ENCODE results near the gene MOSPD3. TPM values are rescaled to one million over a fixed set of nuclear protein-coding genes. Genes with fewer than 3 reads are reported as not detected.

The MOSPD3 gene
- total and polyA plus RNA-seq, 2 of the 13 experiments (the other 11 are each of a cell fraction or from before 2014, with no cell fraction given), result 7.6 to 8.8 TPM

DNA sequence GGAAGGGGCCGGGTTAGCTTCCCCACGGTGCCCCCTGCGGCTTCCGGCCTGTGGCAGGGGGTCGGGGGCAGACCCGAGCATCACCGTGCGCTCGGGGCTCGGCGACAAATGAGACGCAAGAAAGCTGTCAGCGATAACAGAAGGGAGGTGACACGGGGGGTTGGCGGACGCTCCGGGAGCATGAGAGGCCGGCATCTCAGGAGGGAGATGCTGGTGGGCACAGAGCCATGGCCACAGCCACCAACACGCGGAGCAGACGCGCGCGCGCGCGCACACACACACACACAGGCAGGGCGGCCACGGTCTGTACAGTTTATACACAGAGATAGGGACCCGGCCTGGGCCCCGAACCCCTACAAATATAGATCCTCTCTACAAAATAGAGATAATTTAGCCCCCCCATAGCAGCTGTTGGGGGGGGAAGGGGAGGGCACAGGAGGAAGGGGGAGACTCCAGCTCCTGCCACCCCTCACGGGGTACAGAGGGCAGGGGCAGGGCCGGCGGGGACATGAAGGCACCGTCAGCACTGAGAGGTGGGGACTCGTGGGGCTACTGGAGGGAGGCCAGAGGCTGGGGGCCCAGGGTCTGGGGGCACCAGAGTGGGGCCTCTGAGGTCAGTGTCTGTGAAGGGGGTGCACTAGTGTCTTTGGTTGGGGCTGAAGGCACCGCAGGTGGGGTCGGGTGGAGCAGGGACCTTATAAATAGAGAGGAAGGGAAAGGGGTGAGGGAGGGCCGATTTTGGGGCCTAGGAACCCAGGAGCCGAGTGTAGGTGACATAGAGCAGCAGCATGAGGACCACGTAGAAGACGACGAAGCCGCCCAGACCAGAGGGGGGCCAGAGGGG, 37.8 kb upstream of the MOSPD3 start (continued):
- TF ChIP-seq HNRNPL (IDR thresholded peaks at IDR 0.05; ENCODE audit: low read depth, low read length) (peak; percentile 13; the same call in 1 of the 2 replicates), ATF7 (IDR thresholded peaks at IDR 0.05) (no peak), ATF7 (CRISPR knock-in tag; IDR thresholded peaks at IDR 0.05) (no peak), KDM1A (CRISPR knock-in tag; IDR thresholded peaks at IDR 0.05) (no peak), AGO2 (optimal IDR thresholded peaks at IDR 0.05; ENCODE audit: low read depth, low read length) (peak; percentile 96), NR2F6 (IDR thresholded peaks at IDR 0.05) (no peak), NR2F6 (CRISPR knock-in tag; IDR thresholded peaks at IDR 0.05) (no peak), CREBL2 (CRISPR knock-in tag; IDR thresholded peaks at IDR 0.05; ENCODE audit: borderline replicate concordance) (no peak), ZNF362 (CRISPR knock-in tag; IDR thresholded peaks at IDR 0.05; ENCODE audit: borderline replicate concordance) (no peak), RFX5 (IDR thresholded peaks at IDR 0.05; ENCODE audit: low read depth, low read length) (no peak), HIC2 (CRISPR knock-in tag; IDR thresholded peaks at IDR 0.05; ENCODE audit: low read depth) (no peak), KLF12 (CRISPR knock-in tag; IDR thresholded peaks at IDR 0.05; ENCODE audit: borderline replicate concordance) (no peak), ZNF749 (CRISPR knock-in tag; IDR thresholded peaks at IDR 0.05; ENCODE audit: borderline replicate concordance) (no peak), POLR2G (IDR thresholded peaks at IDR 0.05; ENCODE audit: low read depth, low read length) (peak; percentile 25; the same call in 1 of the 2 replicates), PHF20 (CRISPR knock-in tag; IDR thresholded peaks at IDR 0.05) (no peak), ZNF558 (CRISPR knock-in tag; IDR thresholded peaks at IDR 0.05; ENCODE audit: borderline replicate concordance) (no peak), ZNF3 (CRISPR knock-in tag; IDR thresholded peaks at IDR 0.05) (no peak), ZNF281 (CRISPR knock-in tag; IDR thresholded peaks at IDR 0.05; ENCODE audit: borderline replicate concordance) (no peak), CEBPB (IDR thresholded peaks at IDR 0.05; ENCODE audit: borderline replicate concordance, low read depth, low read length) (no peak), ZNF773 (CRISPR knock-in tag; IDR thresholded peaks at IDR 0.05; ENCODE audit: borderline replicate concordance) (no peak)
- TF ChIP-seq, protein P1, sequence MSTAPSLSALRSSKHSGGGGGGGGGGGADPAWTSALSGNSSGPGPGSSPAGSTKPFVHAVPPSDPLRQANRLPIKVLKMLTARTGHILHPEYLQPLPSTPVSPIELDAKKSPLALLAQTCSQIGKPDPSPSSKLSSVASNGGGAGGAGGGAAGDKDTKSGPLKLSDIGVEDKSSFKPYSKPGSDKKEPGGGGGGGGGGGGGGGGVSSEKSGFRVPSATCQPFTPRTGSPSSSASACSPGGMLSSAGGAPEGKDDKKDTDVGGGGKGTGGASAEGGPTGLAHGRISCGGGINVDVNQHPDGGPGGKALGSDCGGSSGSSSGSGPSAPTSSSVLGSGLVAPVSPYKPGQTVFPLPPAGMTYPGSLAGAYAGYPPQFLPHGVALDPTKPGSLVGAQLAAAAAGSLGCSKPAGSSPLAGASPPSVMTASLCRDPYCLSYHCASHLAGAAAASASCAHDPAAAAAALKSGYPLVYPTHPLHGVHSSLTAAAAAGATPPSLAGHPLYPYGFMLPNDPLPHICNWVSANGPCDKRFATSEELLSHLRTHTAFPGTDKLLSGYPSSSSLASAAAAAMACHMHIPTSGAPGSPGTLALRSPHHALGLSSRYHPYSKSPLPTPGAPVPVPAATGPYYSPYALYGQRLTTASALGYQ (CRISPR knock-in tag; IDR thresholded peaks at IDR 0.05), result no peak
